NK-92 (cell line): Measurements from ENCODE around the gene DRAM1.

Source experiments
- DNase-seq: peaks from one replicate; lab custom pipeline; 2025; ENCODE audit not compliant: unreplicated experiment; lab: John Stamatoyannopoulos, UW

Gene DRAM1

DNA sequence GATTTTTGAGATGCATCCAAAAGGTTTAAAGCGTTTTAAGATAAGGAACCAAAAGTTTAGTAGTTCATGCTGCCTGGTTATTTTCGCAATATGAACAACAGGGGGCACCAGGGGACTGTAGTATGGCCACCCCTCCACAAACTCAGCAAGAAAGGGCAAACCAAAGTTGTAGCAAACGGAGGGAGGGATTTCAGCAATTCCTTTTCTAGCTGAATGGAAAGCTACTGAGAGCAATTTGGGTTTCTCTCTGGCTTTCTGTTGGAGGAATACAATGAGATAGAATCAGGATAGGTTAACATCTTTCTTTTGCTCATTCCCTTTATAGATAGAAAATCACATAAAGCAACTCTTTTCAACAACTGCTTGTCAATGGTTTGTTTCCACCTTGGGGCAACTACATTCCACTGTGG, 62.5 kb downstream of the DRAM1 start:
- DNase-seq, result no peak

DNA sequence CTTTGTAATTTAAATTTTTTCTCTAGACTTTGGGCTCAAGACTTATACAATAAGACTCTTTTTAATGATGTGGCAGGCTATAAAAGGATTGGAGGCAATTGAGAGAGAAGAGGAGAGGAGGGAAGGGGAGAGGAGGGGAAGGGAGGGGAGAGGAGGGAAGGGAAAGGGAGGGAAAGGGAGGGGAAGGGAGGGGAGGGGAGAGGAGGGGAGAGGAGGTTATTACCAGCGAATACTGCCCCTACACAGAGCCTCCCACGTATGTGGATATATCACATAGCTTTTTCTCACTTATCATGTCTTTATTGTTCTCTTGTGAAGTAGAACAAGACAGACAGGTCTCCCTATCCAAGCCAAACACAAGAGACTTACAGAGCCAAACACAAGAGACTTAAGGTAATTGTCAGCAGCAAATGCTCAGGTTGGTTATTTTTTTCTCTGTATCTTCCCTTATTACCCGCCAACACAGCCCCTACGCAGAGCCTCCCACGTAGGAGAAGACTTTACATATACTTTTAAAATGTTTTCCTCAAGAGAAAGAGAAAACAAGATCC, 63.1 kb downstream of the DRAM1 start:
- no peak for DNase-seq

GRCh38 chr12:101941306-101942249, 64.2 kb downstream of the DRAM1 start:
- no peak for DNase-seq

DNA sequence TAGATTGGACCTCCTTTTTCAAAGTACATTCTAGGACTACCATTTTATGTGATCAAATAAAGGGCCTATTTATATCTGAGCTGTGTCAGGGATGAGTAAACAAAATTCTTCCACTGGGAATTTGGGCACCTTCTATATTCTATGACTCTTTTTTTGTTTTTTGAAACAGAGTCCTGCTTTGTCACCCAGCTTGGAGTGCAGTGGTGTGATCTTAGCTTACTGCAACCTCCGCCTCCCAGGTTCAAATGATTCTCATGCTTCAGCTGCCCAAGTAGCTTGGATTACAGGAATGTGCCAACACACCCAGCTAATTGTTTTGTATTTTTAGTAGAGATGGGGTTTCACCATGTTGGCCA, 64.8 kb downstream of the DRAM1 start:
- no peak for DNase-seq

GRCh38 chr12:101945369-101946232, 68.2 kb downstream of the DRAM1 start:
- no peak for DNase-seq

DNA sequence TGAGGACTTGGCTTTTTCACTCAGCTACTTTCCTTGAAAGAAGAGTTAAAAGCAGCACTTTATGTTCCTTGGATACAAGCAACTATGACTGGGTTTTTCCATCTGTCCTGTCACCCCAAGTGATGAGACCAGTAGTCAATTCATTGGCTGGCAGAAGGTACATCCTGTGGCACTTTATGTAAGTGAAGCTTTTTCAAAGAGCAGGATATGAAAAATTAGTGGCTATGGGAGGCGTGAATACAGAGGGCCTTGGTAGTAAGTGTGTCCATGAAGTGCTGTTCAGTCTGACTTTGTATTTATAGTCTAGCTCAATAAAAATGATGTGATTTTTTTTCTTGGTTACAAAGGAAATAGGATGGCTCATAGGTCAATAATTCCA, 68.8 kb downstream of the DRAM1 start:
- no peak for DNase-seq

- DNase-seq, result no peak
Observed at GRCh38 chr12:101947316-101947715, 69.9 kb downstream of the DRAM1 start.

DNA sequence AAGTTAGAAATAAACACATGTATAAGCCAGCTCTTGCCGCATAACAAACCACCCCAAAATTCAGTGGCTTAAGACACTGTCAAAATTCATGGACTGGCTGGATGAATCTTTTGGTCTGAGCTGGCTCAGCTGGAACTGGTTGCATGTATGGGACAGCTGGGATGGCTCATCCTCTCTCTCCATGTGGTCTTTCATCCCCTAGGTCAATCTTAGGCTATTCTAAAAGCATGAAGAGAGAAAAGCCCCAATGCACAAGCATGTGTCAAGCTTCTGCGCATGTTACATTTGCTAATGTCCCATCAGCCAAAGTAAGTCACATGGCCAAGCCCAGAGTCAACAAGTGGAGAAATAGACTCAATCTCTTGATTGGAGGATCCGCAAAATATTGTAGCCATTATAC, 71.0 kb downstream of the DRAM1 start:
- DNase-seq, result no peak

- no peak for DNase-seq
Observed at GRCh38 chr12:101951002-101951670, 73.8 kb downstream of the DRAM1 start.

GRCh38 chr12:101954113-101954512, 76.7 kb downstream of the DRAM1 start:
- no peak for DNase-seq

GRCh38 chr12:101954676-101955075, 77.3 kb downstream of the DRAM1 start:
- no peak for DNase-seq

DNA sequence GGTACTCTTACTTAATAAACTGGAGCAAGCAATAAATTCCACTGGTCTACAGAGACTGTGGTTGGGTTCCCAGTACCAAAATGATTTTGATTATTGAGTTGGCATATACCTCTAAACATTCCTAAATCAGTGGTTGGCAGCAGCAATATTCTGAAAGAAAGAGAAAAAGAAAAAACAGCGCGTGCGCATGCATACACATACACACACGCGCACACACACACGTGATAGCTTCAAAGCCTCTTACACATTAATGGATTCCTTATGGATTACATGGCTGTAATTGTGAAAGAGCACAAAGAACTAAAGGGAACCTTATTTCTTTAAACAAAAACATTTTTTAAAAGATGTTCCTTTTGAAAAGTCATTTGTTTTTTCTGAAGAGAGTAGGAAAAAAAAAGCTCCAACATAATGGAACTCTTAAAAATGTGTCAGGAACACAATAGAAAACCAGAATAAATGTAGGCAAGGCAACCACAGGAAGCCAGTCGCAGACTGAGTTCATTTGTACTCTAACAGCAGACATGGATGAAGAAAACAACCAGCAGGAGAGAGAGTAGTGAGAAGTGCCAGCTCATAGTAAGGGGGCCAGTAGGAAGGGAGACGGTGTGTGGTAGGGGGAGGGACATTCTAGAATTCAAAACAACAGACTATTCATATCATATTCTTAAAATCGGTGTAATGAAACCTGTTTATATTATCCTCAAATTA, 80.0 kb downstream of the DRAM1 start:
- no peak for DNase-seq

- no peak for DNase-seq
Observed at GRCh38 chr12:101959607-101960006, 82.2 kb downstream of the DRAM1 start.

GRCh38 chr12:101962486-101962885, 85.1 kb downstream of the DRAM1 start:
- no peak for DNase-seq

- no peak for DNase-seq
Observed at GRCh38 chr12:101963697-101964096, 86.3 kb downstream of the DRAM1 start.

DNA sequence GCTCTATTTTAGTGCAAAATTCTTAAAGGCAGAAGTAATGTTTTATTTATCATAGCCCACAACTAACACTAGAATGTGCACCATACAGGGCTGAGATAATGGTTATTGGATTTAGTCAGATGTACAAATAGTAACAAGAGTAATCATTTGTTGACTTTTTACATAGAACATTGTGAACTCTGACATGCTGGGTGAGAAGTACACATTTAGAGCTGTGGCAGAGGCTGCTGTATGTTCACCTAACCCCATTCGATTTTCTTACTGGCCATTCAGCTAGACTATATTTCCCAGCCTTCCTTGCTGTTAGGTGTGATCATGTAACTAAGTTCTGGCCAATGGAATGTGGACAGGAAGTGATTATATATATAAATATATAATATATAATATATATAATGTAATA, 89.1 kb downstream of the DRAM1 start:
- DNase-seq, result no peak

GRCh38 chr12:101967506-101967905, 90.1 kb downstream of the DRAM1 start:
- no peak for DNase-seq

DNA sequence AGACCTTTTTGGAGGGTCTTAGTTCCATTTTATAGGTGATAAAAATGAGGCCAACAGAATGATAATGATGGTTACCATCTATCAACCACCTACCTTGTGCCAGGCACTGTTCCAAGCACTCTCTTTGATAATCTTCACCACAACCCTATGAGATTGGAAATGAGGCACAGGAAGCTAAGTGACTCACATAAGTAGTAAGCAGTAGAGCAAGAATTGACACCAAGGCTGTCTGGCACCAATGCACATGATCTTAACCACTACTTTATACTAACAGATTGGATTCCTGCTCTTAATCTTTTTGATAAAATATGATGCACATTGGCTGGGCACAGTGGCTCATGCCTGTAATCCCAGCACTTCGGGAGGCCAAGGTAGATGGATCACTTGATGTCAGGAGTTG, 91.4 kb downstream of the DRAM1 start:
- no peak for DNase-seq
